Hippocampal formation (tissue), 2 donors: ENCODE results near the gene COL1A1.

Experiments used
- DNase-seq, 2 donors: peaks; one replicate each; lab custom pipeline; 2025; lab: John Stamatoyannopoulos, UW

The COL1A1 gene

DNA sequence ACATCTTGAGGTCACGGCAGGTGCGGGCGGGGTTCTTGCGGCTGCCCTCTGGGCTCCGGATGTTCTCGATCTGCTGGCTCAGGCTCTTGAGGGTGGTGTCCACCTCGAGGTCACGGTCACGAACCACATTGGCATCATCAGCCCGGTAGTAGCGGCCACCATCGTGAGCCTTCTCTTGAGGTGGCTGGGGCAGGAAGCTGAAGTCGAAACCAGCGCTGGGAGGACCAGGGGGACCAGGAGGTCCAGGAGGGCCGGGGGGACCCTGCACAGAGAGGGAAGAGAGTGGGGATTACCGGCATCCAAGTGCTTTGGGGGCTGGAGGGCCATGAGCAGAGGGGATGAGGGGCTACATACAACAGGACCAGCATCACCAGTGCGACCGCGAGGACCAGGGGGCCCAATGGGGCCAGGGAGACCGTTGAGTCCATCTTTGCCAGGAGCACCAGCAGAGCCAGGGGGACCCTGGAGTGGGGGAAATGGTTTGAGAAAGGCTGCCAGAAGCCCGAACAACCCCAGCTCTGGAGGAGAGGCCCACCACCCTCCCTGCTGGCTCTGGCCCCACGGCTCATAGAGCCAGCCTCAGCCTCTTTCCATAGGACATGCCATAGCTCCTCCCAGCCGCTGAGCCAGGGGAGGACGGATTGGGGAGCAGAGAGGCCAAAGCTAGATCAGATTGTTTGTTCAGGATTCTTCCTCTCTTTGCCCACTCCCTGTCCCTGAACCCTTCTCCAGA lies 14.6 kb downstream of the COL1A1 start:
- no peak for DNase-seq

DNA sequence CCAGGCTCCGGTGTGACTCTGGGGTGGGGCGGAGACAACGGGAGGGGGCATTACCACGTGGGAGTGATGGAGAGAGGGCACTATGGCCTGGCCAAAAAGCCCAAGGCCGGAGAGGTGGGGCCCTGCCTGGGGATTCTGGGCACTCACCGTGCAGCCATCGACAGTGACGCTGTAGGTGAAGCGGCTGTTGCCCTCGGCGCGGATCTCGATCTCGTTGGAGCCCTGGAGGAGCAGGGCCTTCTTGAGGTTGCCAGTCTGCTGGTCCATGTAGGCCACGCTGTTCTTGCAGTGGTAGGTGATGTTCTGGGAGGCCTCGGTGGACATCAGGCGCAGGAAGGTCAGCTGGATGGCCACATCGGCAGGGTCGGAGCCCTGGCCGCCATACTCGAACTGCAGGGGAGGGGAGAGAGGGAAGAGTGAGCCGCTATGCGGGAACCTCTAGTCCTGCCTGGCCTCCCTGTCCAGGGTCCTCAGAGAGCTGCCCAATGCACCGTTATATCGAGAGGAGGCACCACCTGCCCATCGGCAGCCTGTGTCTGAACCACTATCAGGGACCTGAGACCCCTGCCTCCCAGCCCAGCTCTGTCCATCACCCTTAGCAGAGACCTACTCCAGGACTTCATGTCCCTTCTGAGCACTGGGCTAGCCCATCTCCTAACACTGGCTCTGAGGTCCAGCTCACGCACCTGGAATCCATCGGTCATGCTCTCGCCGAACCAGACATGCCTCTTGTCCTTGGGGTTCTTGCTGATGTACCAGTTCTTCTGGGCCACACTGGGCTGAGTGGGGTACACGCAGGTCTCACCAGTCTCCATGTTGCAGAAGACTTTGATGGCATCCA lies 15.6 kb downstream of the COL1A1 start:
- DNase-seq = no peak

DNA sequence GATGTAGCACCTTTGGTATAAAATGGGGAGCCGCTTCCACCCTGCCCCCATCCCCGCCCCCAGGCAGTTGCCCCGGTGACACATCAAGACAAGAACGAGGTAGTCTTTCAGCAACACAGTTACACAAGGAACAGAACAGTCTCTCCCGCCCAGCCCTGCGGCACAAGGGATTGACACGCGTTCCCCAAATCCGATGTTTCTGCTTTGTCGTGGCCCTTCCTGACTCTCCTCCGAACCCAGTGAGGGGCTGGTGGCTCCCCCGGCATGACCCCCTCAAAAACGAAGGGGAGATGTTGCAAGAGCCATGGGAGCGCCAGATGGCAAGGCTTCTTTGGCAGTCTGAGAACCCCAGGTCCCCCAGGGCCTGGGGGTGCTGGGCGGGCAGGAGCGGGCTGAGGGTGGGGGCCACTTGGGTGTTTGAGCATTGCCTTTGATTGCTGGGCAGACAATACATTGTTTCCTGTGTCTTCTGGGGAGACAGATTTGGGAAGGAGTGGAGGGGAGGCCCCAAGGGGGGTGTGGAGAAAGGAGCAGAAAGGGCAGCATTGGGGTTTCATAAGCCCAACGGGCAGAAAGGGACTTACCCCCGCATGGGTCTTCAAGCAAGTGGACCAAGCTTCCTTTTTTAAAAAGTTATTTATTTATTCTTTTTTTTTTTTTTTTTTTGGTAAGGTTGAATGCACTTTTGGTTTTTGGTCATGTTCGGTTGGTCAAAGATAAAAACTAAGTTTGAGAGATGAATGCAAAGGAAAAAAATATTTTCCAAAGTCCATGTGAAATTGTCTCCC lies 16.6 kb downstream of the COL1A1 start:
- DNase-seq = peak in 1 of 2 donors; percentile 9

DNA sequence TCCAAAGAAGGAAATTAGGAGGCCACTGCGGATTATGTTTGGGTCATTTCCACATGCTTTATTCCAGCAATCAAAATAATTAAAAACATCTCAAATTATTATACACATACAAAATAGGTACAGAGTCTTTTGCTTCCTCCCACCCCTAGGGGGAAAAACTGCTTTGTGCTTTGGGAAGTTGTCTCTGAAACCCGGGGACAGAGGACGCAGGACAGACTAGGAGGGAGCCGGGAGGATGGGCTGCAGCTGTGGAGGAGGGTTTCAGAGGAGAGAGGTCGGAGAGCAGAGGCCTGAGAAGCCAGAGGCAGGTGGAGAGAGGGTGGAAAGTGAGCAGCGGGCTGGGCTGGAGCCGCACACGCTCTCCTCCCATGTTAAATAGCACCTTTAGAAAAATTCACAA lies 17.4 kb downstream of the COL1A1 start:
- DNase-seq = no peak

DNA sequence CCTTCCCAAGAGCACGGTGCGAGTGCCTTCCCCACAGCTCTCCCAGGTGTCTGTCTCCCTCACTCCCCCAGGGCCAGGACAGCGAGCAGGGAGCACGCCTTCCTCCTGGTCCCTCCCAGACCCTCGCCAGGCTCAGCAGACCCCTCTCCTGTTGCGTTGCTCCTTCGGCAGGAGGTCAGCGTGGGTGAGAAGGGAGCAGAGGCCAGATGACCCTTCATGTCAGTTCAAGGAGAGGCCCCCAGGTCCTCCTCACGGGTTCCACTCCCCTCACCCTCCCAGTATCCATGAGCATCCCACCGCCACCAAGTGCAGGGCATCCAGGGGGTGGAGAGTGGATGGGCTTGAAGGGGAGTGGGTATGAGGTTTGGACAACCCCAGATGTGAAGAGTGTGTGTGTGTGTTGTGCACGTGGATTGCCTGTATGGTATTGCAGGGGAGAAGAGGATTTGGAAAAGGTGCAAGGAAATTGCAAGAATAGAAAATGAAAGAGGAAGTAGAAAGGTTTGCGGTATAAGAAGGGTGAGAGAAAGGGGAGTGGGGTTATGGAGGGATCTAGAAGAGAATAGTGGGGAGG lies 17.9 kb downstream of the COL1A1 start:
- no peak for DNase-seq

DNA sequence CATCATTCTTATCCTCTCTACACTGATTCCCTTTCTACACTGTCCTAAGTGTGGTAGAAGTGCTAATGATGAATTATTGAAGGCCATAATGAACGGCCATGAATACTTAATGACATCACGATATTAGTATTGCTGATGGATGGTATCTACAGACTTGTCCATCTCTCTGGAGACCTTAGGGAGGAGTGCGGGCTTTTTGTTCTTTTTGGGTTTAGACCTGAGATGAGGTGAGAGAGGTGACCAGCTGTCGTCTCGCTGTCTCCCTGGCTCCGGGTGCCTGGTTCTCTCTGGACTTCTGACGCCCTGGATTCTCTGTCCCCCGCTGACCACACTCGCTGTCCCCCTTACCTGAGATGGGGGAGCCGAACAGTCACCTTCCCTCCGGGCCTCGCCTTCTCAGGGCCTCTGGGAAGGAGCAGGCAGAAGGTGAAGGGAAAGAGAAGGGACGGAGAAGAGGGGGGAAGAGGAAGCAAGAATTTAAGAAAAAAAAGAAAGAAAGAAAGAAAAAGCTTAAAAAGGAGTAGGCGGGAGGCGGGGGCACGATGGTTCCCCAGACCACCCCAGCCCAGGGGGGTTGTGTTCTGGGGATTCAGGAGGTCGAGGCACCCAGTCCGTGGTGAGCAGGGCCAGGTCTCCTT lies 18.5 kb downstream of the COL1A1 start:
- DNase-seq = no peak

DNA sequence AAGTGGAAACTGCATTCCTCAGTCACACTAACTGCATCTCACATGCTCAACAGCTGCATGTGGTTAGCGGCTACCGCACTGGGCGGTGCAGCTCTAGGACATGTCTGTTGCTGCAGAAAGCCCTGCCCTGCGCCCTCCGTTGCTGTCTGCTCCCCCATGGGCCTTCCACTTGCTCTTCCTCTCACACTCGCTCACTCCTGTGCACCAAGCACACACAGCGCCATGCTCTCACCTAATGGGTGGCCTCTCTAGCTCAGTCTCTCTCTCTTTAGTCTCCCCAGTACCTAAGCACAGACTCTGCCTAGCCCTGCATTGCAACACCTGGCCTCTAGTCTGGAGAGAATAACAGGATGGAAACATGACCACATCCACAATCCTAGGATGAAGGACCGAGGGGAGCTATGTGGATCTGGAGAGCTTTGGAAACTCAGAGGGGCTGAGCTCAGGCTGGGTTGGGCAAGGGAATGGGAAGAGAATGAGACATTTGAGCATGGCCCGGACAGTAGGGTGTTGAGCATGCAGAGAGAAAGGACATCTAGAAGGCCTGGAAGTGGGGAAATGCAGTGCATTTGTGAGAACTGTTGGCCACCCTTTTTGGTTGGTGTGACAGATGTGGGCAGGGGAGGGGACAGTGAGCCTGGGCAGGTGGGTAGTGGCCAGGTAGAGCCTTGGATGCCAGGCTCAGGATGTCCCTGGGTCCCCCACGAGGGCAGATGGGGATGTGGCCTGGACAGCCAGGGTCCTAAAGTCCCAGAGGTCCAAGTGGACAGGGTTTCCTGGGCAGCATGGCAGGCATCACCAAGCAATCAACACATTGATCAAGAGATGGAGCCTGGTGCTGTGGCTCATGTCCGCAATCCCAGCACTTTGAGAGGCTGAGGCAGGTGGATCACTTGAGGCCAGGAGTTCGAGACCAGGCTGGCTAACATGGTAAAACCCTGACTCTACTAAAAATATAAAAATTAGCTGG lies 19.6 kb downstream of the COL1A1 start:
- no peak for DNase-seq

DNA sequence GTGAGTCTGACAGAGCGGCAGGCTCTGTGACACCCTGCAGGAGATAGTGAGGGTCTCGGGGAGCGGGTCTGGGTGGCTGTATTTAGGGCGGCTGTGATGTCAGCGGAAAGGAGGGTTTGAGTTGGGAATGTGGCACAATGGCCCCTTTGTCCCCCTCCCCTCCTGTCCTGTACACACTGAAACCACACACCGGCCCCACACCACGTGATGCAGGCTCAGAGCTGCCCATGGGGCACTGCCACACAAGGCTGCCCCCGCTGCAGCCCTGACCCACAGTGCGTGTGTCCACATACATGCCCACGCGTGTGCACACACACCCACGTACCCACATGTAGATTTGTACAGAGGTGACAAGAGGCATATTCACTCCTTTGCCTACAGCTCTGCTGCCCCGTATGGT lies 20.3 kb downstream of the COL1A1 start:
- DNase-seq = peak; percentile 43 to 50

DNA sequence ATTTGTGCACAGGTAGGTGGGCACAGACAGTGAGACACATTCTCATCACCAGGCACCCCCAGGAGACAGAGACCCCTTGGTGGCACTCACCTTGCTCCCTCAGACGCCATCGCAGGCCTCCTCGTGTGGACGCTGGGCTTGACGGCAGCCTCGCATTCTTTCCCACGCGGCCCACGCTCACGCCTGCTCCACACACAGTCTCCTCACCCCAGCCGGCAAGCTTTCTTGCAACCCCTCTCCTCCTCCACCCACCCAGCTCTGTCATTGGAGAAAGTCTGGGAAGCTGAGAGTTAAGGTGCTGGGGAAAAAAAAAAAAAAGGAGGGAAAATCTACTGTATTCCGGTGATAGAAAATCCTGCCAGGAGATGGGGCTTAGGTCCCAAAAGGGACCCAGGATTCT lies 20.8 kb downstream of the COL1A1 start:
- no peak for DNase-seq

DNA sequence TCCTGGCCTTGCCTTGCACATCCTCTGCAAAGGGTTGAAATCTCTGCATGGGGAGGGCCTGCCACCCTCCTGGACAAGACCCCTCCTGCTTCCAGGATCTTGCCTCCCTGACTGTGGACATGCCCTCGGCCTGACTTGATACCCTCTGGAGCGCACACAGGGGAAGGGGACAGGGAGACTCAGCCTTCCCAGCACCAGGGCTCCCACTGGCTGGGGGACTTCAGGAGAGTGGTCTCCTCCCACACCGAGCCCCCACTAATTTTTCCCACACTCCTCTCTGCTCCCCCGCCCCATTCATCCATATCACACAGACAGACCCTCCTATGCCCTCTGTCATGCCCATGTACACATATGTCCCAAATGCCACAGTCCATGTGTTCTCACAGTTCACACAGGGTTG lies 21.3 kb downstream of the COL1A1 start:
- no peak for DNase-seq

DNA sequence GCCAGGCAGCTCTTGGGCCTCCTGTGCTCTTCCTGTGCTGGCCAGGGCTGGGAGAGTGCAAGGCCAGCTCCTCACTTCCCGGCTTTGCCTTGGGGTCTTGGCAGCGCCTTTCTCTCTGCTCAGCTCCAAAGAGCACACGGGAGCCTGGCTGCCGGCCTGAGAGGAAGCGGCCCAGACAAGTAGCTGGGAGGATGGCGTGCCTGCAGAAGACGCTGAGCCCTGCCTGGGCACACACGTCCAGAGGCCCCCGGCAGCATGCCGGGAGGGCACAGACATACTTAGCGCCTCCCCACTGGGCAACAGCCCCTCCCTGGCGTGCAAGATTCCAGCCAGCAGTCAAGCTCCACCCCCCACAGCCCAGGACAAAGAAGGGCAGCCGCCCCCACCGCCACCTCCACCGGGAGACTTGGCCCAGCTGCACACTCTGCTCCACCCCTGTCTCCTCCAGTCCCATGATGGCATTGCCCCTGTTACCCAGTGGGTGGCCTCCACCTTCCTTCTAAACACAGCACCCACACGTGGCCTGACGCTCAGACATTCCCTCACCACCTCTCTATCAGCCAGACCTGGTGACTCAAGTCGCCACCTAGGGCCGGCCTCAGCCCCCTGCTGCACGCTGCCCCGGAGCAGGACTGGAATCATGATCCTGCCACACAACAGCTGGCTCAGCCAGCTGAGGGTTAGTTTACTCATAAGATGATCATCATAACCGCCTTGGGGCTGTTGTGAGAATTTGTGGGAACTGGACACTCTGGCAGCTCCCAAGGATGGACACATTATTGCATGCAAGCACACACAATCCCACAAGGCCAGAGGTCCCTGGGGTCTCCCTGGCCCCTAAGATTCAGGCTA lies 23.2 kb downstream of the COL1A1 start:
- peak in 1 of 2 donors; percentile 51 for DNase-seq

DNA sequence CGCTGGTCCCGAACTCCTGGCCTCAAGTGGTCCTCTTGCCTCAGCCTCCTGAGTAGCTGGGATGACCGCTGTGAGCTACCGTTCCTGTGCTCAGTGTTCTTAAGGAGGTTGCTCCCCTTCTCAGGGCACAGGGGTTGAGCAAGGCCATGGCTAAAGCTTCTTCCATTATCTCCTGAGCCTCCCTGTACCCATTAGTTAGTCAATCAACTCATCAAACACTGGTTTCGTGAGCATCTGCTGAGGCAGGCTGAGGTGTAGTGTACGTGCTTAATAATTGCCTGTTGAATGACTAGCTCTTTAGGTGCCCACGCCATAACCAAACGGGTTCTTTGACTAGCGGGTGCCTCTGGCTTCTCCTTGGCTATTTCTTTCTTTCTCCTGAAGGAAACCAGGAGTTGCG lies 24.0 kb downstream of the COL1A1 start:
- no peak for DNase-seq

DNA sequence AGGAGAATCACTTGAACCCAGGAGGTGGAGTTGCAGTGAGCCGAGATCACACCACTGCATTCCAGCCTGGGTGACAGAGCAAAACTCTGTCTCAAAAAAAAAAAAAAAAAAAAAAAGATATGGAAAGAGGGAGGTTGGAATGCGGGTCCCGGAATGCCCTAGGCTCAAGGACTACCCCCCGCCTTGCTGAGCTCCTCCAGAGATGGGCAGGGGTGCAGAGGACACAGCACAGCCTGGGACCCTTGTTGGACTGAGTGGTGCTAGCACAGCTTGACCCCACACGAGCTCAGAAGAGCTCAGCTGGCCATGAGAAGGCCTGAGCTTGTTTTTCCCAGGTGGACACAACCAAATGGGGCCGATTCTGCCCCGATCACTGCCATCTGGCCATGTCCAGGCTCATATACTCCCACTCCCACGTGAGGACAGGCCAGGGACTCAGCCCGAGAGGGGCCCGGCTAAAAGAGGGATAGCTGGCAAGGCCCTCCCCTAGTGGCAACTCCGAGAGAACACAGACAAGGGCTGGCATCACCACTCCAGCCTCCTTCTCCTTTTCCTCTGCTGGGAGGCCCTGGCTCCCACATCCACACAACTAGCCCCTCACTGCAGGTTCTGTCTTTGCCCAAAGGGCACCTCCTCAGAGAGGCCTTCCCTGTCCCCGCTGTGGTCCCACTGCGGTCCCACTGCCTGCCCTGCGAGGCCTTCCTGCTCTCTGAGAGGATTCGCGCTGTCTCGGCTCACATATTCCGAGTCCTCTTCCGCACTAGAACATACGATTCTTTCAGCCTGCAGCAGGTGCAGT lies 24.7 kb downstream of the COL1A1 start:
- no peak for DNase-seq

DNA sequence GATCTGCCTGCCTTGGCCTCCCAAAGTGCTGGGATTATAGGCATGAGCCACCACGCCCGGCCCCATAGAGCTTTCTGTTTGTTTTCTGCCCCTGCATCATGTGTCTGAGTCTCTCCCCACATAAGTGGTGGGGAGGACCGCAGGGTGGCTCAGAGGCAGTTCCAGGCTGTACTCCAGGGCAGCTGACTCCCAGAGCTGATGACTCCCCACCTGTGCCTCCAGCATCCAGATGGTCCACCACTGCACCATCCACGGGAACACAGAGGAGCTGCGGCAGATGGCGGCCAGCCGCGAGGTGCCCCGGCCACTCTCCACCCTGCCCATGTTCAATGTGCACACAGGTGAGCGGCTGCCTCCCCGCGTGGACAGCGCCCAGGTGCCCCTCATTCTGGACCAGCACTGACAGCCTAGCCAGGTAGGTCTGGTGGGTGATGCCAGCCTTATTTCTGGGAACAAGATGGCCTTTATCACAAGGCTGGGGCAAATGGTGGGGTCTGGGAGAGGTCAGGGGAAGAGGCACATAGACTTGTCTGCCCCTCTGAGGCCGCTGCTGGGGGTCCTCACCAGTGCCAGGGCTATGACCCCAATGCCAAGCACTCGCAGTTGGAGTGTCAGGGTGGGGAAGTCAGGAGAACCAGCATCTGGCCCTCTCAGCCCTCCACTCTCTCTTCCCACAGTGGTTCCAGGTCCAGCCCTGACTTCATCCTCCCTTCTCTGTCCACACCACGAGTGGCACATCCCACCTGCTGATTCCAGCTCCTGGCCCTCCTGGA lies 26.2 kb downstream of the COL1A1 start:
- DNase-seq = no peak

DNA sequence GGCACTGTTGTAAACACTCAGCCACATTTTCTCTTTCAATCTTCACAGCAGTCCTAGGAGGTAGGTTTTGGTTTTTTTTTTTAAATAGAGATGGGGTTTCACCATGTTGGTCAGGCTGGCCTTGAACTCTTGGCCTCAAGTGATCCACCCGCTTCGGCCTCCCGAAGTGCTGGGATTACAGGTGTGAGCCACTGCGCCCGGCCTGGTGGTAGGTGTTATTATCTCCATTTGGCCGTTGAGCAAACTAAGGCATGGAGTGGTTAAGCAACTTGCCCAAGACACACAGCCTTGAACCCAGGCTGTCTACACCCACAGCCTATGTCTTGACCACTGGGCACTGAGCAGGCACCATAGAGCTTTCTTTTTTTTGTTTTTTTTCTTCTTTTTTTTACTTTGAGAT lies 27.0 kb downstream of the COL1A1 start:
- DNase-seq = no peak

DNA sequence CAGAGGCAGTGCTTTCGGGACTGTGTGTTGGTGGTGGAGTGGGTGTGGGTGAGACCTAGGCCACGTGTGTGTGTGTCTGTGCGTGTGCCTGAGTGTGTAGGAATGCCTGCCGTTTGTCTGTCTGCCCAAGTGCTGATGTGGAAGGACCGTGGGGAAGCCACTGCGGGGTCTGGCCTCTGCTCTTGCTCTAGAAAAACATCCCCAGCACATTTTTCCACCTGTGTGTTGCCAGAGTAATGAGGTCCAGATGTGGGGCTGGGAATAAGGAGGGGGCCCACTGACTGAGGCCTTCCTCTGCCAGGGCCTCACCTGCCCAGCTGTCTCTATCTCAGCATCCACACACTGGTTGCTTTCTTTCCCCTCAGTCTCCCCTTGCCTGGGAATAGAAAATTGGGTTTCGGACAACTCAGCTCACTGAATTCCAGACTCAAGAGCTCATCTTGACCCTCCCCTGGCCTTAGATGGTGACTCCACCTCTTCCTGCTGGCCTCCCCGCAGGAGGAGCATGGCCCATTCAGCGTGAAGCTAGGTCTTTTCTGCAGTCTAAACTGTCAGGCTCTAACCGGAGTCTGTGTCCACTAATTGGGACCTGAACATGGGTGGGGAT lies 28.0 kb downstream of the COL1A1 start:
- no peak for DNase-seq

DNA sequence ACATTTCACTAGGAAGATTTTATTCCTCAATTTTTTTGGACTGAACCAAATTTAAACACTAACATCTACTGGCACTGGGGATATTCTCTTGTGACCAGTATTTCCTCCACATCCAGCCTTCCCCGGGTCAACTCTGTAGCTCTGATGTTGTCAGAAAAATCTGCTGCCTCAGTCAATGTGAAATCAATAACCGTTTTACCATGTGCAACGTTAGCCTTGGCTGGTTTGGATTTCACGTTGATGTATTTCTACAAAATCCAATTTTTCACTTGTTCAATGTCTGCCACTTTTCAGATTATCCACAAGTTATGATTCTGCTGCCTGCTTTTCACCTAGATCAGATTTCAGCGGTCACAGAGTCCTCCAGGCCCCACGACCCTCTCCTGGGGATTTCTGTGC lies 28.5 kb downstream of the COL1A1 start:
- DNase-seq = no peak

DNA sequence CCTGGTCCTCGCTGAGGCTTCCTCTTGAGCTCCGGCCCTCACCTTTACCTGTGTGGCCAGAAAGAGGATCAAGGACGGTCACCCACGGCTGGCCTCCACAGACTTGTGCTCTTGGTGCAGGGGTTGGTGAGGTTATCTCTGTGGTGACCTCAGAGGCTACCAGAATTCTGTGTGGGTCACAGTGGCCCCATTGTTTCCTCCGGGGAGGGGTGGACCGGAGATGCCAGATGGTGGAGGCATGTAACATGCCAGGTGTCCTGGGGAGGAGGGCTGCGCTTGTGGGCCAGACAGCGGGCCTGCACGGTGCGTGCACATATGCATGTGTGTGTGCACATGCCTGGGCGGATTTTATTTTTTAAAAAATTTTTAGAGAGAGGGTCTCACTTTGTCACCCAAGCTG lies 29.3 kb downstream of the COL1A1 start:
- DNase-seq = no peak
